Colonic mucosa (tissue), 4 donors: ENCODE measurements around the gene MSLN. TPM values are rescaled to one million over a fixed set of nuclear protein-coding genes. Genes with fewer than 3 reads are reported as not detected.

Experiments used
- DNase-seq: peaks from one replicate; pipeline ENCODE4 v3.0.0-alpha.2; 2020
- H3K27ac ChIP-seq: fragments of 200-600 bp; one replicate; pipeline ENCODE4 v1.8.0; 2021
- H3K27me3 ChIP-seq: fragments of 200-600 bp; one replicate; pipeline ENCODE4 v1.8.0; 2021
- H3K36me3 ChIP-seq: fragments of 200-600 bp; one replicate; pipeline ENCODE4 v1.8.0; 2021
- H3K4me1 ChIP-seq: fragments of 200-600 bp; one replicate; pipeline ENCODE4 v1.8.0; 2021; ENCODE audit warnings: mild to moderate bottlenecking
- H3K4me3 ChIP-seq: fragments of 200-600 bp; one replicate; pipeline ENCODE4 v1.8.0; 2021
- H3K9ac ChIP-seq, 2 donors: one replicate each; pipeline ENCODE4 v1.7.0; 2013; ENCODE audit warnings: control low read depth in 2 of 2, low read depth in 2 of 2, low read length in 2 of 2
- H3K9me3 ChIP-seq: fragments of 200-600 bp; one replicate; pipeline ENCODE4 v1.8.0; 2021
- intact Hi-C: fragments of 100-400 bp; cut with DNase I; formaldehyde crosslinking; loops from one replicate; pipeline ENCODE4 v1.14.1; 2022
- total RNA-seq, 2 donors: library from RNA; stranded (reverse); fragmentation: NEBNext Ultra II Directional in 1 of 2; extraction: Animal tissue kit (Norgen Biotek cat#: 25700) in 1 of 2; gene quantifications; one replicate each; pipeline ENCODE4 v1.2.1, GENCODE V29; 2021
- TF ChIP-seq, protein P1 (sequence below): fragments of 200-600 bp; IDR thresholded peaks from one replicate; pipeline ENCODE4 v1.8.0; 2022; ENCODE audit warnings: antibody characterized with exemption, mild to moderate bottlenecking
- donor health status: healthy.
- donor health status: DM: no; HTN: no; CAD: no.
- donor health status: DM: no; HTN: no; CAD: no.

MSLN gene
- total RNA-seq, 2 donors from 2014 or later, result 1.4 to 1.8 TPM

- H3K4me3 ChIP-seq, result peak within 1 kb of the TSS; percentile 72
- intact Hi-C loops, result no loop called here
- no peaks in the 10 kb centered on the region for H3K27me3 ChIP-seq
- H3K36me3 ChIP-seq, result no peaks in the 10 kb centered on the region
- H3K4me1 ChIP-seq, result peaks cover 22% of the 10 kb centered on the region
- no peaks in the 10 kb centered on the region for H3K9me3 ChIP-seq
- peak within 1 kb of the TSS; percentile 85 to 99 for H3K9ac ChIP-seq
- TF ChIP-seq, protein P1, sequence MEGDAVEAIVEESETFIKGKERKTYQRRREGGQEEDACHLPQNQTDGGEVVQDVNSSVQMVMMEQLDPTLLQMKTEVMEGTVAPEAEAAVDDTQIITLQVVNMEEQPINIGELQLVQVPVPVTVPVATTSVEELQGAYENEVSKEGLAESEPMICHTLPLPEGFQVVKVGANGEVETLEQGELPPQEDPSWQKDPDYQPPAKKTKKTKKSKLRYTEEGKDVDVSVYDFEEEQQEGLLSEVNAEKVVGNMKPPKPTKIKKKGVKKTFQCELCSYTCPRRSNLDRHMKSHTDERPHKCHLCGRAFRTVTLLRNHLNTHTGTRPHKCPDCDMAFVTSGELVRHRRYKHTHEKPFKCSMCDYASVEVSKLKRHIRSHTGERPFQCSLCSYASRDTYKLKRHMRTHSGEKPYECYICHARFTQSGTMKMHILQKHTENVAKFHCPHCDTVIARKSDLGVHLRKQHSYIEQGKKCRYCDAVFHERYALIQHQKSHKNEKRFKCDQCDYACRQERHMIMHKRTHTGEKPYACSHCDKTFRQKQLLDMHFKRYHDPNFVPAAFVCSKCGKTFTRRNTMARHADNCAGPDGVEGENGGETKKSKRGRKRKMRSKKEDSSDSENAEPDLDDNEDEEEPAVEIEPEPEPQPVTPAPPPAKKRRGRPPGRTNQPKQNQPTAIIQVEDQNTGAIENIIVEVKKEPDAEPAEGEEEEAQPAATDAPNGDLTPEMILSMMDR, result no peak
- H3K27ac ChIP-seq, result peak within 1 kb of the TSS; percentile 84
- DNase-seq, result peak; percentile 87
Observed at GRCh38 chr16:720990-721764, 39.4 kb upstream of the MSLN start, which contains the start of gene ANTKMT. Gene ANTKMT, plus strand, starts transcription at chr16:721146. Its CDS starts 129 bp downstream, at chr16:721275.

GRCh38 chr16:721765-722540 is 38.6 kb upstream of the MSLN start:
- DNase-seq, result no peak
- TF ChIP-seq, protein P1, result no peak
- intact Hi-C loops, result no loop called here
- H3K9ac ChIP-seq, result no peak overlapping the region
- H3K9me3 ChIP-seq, result no peaks in the 10 kb centered on the region
- no peaks in the 10 kb centered on the region for H3K27me3 ChIP-seq
- H3K27ac ChIP-seq, result peak overlapping the region; percentile 84
- no peaks in the 10 kb centered on the region for H3K36me3 ChIP-seq
- peak overlapping the region; percentile 72 for H3K4me3 ChIP-seq
- peaks cover 19% of the 10 kb centered on the region for H3K4me1 ChIP-seq

DNA sequence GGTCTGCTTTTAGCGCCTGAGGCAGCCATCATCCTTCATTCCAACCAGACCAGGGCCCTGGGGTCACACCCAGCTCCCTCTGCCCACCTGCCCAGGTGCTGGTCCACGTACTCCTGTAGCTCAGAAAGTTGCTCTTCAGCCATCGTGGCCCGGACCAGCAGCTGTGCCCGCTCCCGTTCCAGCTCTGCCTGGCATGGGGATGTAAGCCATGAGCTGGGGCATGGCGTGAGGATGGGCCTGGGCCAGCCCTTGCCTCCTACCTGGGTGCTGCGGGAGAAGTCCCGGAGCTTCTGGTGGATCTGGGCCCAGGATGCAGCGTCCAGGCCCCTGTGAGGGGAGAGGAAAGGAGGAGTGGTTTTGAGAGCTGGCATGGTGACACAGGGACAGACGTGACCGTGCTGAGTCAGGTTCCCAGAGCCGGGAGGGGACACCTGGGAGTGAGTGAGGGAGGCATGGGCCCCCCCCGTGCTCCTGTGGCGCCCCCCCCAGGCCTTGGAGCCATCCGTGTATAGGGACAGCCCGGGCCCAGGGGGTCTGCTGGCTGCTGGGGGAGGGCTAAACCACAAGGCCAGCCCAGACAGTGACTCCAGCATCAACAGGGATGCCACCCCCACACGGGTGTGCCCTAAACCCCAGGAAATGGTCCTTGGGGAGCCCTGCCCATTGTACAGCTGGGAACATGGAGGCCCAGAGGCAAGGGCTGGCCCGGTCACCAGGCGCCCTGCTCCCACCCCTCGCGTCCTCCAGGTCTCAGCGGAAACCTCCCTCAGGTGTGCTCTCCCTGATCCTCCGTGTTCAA is 37.5 kb upstream of the MSLN start:
- DNase-seq, result no peak
- TF ChIP-seq, protein P1, result no peak
- Histone ChIP-seq H3K27me3 (peaks cover 9% of the 10 kb centered on the region), H3K4me1 (peaks cover 29% of the 10 kb centered on the region), H3K9me3 (no peaks in the 10 kb centered on the region), H3K36me3 (no peaks in the 10 kb centered on the region), H3K4me3 (no peak overlapping the region), H3K27ac (no peak overlapping the region), H3K9ac (no peak overlapping the region)
- intact Hi-C loops, result no loop called here

DNA sequence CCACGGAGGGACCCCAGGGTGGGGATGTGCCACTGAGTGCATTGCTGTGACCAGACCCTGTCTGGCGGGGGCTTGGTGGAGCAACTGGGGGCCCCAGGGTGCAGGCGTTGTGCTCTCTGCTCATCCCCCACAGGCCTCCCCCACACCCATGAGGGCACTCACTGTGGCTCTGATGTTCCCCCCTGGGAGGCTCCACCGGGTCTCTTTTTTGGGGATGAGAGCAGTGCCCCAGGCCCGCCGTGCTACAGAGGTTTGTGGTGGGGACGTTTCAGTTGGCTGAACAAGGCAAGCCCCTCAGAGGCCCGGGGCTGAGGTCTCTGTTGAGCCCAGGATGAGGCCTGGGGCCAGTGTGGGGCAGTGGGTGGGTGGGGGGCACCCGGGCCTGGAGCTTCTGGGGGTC is 36.8 kb upstream of the MSLN start:
- no peak overlapping the region for H3K27ac ChIP-seq
- TF ChIP-seq, protein P1, result no peak
- DNase-seq, result no peak

More for the DNA sequence above, 36.8 kb upstream of the MSLN start:
- Histone ChIP-seq H3K36me3 (no peaks in the 10 kb centered on the region), H3K9ac (no peak overlapping the region), H3K4me1 (peaks cover 27% of the 10 kb centered on the region), H3K4me3 (no peak overlapping the region), H3K27me3 (peaks cover 9% of the 10 kb centered on the region), H3K9me3 (no peaks in the 10 kb centered on the region)
- intact Hi-C loops, result no loop called here
